ENCODE data around the gene SP140L.
"Not testable (repeated sequence)": the region's sequence is repeated elsewhere in the genome, so short reads cannot be mapped to it uniquely, and the experiment has no call there.

Gene SP140L

DNA sequence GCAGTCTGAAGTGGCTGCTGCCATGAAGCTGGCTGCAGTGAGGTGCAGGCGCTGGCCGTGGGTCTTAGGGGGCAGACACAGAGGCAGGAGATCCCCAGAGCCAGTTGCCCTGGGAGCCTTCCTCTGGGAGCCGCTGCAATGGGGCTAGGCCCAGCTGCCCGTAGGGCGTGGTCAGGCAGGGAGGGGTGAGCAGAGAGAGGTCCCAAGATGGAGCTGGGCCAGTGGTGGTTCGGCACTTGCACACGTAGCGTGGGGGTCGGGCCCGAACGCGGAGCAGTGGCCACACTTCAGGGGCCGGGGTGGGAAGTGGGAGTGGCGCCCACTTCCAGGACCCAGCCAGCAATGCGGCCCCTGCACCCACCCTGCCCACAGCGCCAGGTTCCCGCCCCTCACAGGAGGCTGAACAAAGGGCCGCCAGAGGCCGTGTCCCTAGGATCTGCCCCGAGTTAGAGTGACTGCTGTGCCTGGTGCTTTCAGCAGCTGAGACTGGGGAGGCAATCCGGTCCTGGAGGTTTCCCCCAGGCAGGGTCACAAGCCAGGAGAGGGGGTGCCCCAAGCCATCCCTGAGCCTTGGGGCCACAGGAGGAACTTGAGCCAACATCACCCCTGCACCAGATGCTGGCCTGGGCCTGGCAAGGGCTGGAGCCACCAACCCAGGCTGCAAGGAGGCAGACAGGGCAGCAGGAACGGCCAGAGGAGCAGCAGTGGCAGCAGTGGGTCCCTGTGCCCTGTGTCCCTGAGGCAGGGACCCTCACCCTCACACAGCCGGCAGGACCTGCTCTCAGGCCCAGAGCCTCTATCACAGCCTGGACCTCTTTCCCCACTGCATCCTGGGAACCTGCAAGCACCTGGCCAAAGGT is 21.3 kb upstream of the SP140L start:
- H3K4me3 ChIP-seq (ENCODE audit: control insufficient read depth, low read depth, low read length): no peak overlapping the region
- TF ChIP-seq, protein P1, sequence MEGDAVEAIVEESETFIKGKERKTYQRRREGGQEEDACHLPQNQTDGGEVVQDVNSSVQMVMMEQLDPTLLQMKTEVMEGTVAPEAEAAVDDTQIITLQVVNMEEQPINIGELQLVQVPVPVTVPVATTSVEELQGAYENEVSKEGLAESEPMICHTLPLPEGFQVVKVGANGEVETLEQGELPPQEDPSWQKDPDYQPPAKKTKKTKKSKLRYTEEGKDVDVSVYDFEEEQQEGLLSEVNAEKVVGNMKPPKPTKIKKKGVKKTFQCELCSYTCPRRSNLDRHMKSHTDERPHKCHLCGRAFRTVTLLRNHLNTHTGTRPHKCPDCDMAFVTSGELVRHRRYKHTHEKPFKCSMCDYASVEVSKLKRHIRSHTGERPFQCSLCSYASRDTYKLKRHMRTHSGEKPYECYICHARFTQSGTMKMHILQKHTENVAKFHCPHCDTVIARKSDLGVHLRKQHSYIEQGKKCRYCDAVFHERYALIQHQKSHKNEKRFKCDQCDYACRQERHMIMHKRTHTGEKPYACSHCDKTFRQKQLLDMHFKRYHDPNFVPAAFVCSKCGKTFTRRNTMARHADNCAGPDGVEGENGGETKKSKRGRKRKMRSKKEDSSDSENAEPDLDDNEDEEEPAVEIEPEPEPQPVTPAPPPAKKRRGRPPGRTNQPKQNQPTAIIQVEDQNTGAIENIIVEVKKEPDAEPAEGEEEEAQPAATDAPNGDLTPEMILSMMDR (IDR thresholded peaks at IDR 0.05; ENCODE audit: control insufficient read depth, insufficient read depth, low read depth, low read length, missing control alignments): no peak
- no peak for DNase-seq (ENCODE audit: low read depth)

DNA sequence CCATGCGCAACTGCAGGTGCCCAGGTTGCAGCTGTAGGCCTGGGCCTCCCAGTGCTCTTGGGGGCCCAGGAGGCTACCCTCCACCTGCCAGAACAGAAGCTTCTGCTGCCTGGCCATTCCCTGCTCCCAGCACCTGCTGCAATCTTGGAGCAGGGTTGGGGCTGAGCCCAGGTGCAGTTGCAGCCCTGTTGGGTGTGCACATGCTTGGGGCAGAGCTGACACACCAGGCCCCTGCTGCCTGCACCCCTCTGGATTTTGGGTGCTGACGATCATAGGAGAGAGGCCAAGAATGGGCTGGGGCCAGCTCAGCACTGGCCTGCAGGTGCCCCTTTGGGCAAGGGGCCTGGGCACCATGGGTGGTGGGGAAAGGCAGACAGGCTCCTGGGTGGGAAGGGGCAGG is 20.5 kb upstream of the SP140L start:
- H3K4me3 ChIP-seq (ENCODE audit: control insufficient read depth, low read depth, low read length): no peak overlapping the region
- TF ChIP-seq, protein P1 (IDR thresholded peaks at IDR 0.05; ENCODE audit: control insufficient read depth, insufficient read depth, low read depth, low read length, missing control alignments): no peak
- no peak for DNase-seq (ENCODE audit: low read depth)

DNA sequence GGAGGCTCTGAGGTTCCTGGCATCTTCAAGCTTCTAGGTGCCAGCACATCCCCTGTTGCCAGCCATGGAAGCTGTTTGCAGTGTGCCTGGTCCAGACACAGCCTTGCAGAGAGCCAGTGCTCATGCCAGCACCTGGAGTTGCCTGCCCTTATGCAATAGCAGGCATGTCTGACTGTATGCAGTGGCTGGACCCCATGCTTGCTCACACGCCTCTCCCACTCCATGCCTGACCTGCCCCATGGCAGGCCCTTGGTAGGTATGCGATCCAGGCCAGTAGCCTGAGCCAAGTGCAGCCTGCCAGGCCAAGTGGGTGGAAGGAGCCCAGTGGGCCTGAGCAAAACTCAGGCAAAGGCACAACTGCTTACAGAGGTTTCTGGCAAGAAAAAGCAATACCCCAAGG is 19.5 kb upstream of the SP140L start:
- no peak overlapping the region for H3K4me3 ChIP-seq (ENCODE audit: control insufficient read depth, low read depth, low read length)
- no peak for DNase-seq (ENCODE audit: low read depth)
- TF ChIP-seq, protein P1 (IDR thresholded peaks at IDR 0.05; ENCODE audit: control insufficient read depth, insufficient read depth, low read depth, low read length, missing control alignments): no peak

DNA sequence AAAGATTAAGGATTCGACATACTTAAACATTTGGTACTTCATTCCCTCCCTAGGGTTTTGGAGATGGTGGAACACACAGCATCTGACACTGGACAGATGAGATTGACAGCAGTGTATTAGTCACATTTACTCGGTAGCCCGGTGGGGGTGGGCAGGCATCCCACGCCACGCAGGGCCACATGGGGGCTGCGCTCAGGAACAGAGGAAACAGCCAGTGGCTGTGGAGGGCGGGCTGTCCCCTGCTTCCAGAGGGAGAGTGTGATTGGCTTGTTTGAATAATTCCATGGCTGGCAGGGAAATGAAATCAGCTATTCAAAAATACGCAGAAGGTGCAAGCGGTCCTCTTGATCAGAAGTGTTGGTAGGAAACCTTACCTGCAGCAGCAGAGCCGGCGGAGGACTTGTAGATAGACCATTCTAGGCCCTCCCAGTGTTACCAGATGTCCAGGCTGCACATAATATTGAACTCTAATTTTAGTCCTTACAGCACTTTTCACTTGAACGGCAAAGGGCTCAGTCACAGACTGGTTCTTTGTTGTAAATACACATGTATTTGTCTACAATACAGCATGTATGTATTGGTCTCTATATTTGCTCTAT is 18.5 kb upstream of the SP140L start:
- no peak overlapping the region for H3K4me3 ChIP-seq (ENCODE audit: control insufficient read depth, low read depth, low read length)
- no peak for DNase-seq (ENCODE audit: low read depth)
- TF ChIP-seq, protein P1 (IDR thresholded peaks at IDR 0.05; ENCODE audit: control insufficient read depth, insufficient read depth, low read depth, low read length, missing control alignments): no peak

DNA sequence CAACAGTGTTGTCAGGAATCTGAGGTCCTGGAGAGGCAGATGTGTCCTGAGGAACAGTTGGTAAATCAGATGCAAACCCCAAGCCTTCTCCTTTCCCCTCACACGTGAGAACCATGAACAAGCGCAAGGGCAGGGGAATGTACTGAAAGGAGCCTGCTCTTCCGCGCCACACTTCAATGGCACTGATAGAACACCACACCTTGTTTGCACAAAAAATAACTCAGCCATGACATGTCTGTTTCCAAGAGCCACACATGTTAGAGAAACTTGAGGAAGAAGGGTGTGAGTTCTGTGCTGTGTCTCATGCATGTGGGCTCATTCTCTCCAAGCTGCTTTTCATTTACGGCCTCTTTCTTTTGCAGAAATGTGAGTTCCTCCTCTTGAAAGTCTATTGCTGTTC is 16.2 kb upstream of the SP140L start:
- not testable (repeated sequence) for DNase-seq (ENCODE audit: low read depth); H3K4me3 ChIP-seq (ENCODE audit: control insufficient read depth, low read depth, low read length)

DNA sequence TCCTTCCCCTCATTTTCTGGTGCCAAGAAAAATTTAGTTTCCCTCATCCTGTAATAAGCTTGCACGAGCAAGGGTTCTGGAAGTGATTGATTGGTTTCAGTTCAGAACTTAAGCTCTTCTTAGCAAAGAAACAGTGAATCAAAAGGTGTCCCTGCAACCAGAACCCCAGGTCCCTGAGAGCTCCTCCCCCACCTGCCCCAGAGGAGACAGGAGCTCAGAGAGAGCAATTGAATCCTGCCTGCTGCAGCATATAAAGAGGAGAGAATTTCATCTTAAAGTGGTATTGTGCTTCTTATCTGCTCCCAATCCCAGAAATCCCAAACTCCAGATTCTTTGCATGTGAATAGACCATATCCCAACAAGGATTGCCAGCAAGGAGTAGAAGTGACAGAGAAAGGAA is 15.4 kb upstream of the SP140L start:
- not testable (repeated sequence) for DNase-seq (ENCODE audit: low read depth); H3K4me3 ChIP-seq (ENCODE audit: control insufficient read depth, low read depth, low read length)

DNA sequence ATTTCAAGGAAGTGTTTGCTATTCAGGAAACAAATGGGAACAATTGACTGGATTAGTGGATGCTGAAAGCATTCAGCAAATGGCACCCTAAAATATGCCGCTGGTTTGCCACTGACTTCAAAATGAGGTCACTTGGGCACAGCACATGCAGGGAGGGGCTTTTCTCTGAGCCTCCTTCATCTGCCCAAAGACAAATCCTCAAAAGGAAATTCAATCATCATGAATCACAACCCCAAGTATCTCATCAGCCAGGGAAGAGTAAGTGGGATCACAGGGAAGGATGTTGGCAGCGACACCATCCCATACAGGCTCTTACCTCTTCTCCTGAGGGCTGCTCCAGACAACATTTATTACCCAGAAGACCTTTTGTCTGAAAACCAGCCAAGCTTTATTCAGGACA is 14.4 kb upstream of the SP140L start:
- DNase-seq (ENCODE audit: low read depth): no peak

More for the DNA sequence above, 14.4 kb upstream of the SP140L start:
- TF ChIP-seq, protein P1 (IDR thresholded peaks at IDR 0.05; ENCODE audit: control insufficient read depth, insufficient read depth, low read depth, low read length, missing control alignments): no peak
- no peak overlapping the region for H3K4me3 ChIP-seq (ENCODE audit: control insufficient read depth, low read depth, low read length)
